ENCODE measurements around the gene CLDN6. TPM values are rescaled to one million over a fixed set of nuclear protein-coding genes. Genes with fewer than 3 reads are reported as not detected.

Gene CLDN6
- total RNA-seq, 6 experiments from 2014 or later = 2.9 TPM; not detected in 5

GRCh38 chr16:2981177-2981898, 36.6 kb downstream of the CLDN6 start:
- H3K4me3 ChIP-seq = no peak overlapping the region
- no peak overlapping the region for H3K27ac ChIP-seq
- peaks cover 0 to 41% (median 10%) of the 10 kb centered on the region in 4 donors for H3K4me1 ChIP-seq
- TF ChIP-seq POLR2A (IDR thresholded peaks at IDR 0.05) (no peak), CTCF (IDR thresholded peaks at IDR 0.05) (no peak)
- DNase-seq (no peak), ATAC-seq (no peak)
- WGBS (ENCODE audit: insufficient coverage, low coverage, low lambda C conversion rate, missing lambda C conversion rate) = 59% methylated on average over 31 of the region's 33 CpGs
- H3K27me3 ChIP-seq = no peaks in the 10 kb centered on the region
- intact Hi-C loops (cut with DNase I) = no loop called here
- no peaks in the 10 kb centered on the region for H3K36me3 ChIP-seq
- no peaks in the 10 kb centered on the region for H3K9me3 ChIP-seq

GRCh38 chr16:2980227-2981176, 37.5 kb downstream of the CLDN6 start, which contains the start of gene PKMYT1:
PKMYT1 (minus strand) TSS chr16:2980446; CDS start chr16:2979657, 789 bp downstream.
- H3K27ac ChIP-seq = peak within 1 kb of the TSS; percentile 37 to 86 (median 84)
- ATAC-seq (peak; percentile 85 to 93 (median 88)), DNase-seq (peak; percentile 92 to 94 (median 93))
- H3K4me3 ChIP-seq = peak within 1 kb of the TSS; percentile 66 to 94 (median 81)
- intact Hi-C loops (cut with DNase I) = no loop called here
- no peaks in the 10 kb centered on the region for H3K36me3 ChIP-seq
- H3K27me3 ChIP-seq = no peaks in the 10 kb centered on the region
- TF ChIP-seq POLR2A (IDR thresholded peaks at IDR 0.05) (peak; percentile 95), CTCF (IDR thresholded peaks at IDR 0.05) (no peak)
- H3K9me3 ChIP-seq = no peaks in the 10 kb centered on the region
- 44% methylated on average over 12 of the region's 91 CpGs for WGBS (ENCODE audit: insufficient coverage, low coverage, low lambda C conversion rate, missing lambda C conversion rate)
- H3K4me1 ChIP-seq = peaks cover 0 to 34% (median 7%) of the 10 kb centered on the region in 4 donors

GRCh38 chr16:2979669-2980226, 38.2 kb downstream of the CLDN6 start:
- 3% methylated on average over 21 of the region's 43 CpGs for WGBS (ENCODE audit: insufficient coverage, low coverage, low lambda C conversion rate, missing lambda C conversion rate)
- ATAC-seq (no peak), DNase-seq (no peak)
- Histone ChIP-seq H3K9me3 (no peaks in the 10 kb centered on the region), H3K27ac (no peak overlapping the region), H3K27me3 (no peaks in the 10 kb centered on the region), H3K4me3 (peak overlapping the region; percentile 66 to 94 (median 81)), H3K36me3 (no peaks in the 10 kb centered on the region), H3K4me1 (peaks cover 0 to 28% (median 7%) of the 10 kb centered on the region in 4 donors)
- no peak for TF ChIP-seq POLR2A (IDR thresholded peaks at IDR 0.05)
- TF ChIP-seq CTCF (IDR thresholded peaks at IDR 0.05) = no peak
- intact Hi-C loops (cut with DNase I) = no loop called here

GRCh38 chr16:2977440-2977839, 40.5 kb downstream of the CLDN6 start:
- TF ChIP-seq CTCF (IDR thresholded peaks at IDR 0.05) = no peak
- TF ChIP-seq POLR2A (IDR thresholded peaks at IDR 0.05) = no peak
- Histone ChIP-seq H3K27me3 (no peaks in the 10 kb centered on the region), H3K36me3 (no peaks in the 10 kb centered on the region), H3K4me3 (no peak overlapping the region), H3K27ac (no peak overlapping the region), H3K9me3 (no peaks in the 10 kb centered on the region), H3K4me1 (peaks cover 0 to 20% (median 7%) of the 10 kb centered on the region in 4 donors)
- ATAC-seq (peak; percentile 45 to 69 (median 64)), DNase-seq (peak; percentile 80 to 87 (median 85))
- WGBS (ENCODE audit: insufficient coverage, low coverage, low lambda C conversion rate, missing lambda C conversion rate) = 22% methylated on average over 4 of the region's 6 CpGs
- intact Hi-C loops (cut with DNase I) = no loop called here

All from right lobe of liver (tissue), 6 donors.